Esophagus muscularis mucosa (tissue), 3 donors: ENCODE results near the gene PIK3R6.

Experiments used
- POLR2A ChIP-seq: fragments of 450-650 bp; IDR thresholded peaks from one replicate; pipeline ENCODE4 v1.6.1; 2017; ENCODE audit warnings: antibody characterized with exemption, moderate library complexity, mild to moderate bottlenecking, low read depth
- POLR2AphosphoS5 ChIP-seq, 2 donors: sonication (generic); formaldehyde crosslinking; IDR thresholded peaks; one replicate each; pipeline ENCODE4 v1.6.1; 2017; ENCODE audit warnings: antibody characterized with exemption in 2 of 2
- TF ChIP-seq, protein P1 (sequence below), 3 experiments: fragments of 200-600 bp in 2 of 3; fragments of 450-650 bp in 1 of 3; sonication (generic) in 2 of 3; IDR thresholded peaks; one replicate each; pipeline ENCODE4 v1.5.1; 2017 to 2019; ENCODE audit warnings: antibody characterized with exemption in 3 of 3, mild to moderate bottlenecking in 2 of 3, moderate library complexity in 1 of 3

DNA sequence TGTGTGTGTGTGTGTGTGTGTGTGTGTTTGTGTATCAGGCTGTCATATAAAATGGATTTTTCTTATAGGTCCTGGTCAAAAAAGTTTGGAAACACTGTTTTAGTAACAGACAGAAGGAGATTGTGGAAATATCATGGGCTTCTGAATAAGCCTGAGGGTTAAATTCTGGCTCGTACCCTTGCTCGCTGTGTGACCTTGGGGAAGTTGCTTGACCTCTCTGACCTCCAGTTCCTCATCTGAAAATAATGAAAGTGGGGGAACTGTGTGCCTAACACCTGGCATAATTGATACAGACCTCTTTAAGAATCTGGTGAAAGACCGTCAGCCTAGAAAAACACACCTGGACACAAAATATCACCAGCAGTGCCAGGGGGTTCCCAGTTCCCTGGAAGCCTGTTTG lies 25.6 kb upstream of the PIK3R6 start:
- TF ChIP-seq, protein P1, sequence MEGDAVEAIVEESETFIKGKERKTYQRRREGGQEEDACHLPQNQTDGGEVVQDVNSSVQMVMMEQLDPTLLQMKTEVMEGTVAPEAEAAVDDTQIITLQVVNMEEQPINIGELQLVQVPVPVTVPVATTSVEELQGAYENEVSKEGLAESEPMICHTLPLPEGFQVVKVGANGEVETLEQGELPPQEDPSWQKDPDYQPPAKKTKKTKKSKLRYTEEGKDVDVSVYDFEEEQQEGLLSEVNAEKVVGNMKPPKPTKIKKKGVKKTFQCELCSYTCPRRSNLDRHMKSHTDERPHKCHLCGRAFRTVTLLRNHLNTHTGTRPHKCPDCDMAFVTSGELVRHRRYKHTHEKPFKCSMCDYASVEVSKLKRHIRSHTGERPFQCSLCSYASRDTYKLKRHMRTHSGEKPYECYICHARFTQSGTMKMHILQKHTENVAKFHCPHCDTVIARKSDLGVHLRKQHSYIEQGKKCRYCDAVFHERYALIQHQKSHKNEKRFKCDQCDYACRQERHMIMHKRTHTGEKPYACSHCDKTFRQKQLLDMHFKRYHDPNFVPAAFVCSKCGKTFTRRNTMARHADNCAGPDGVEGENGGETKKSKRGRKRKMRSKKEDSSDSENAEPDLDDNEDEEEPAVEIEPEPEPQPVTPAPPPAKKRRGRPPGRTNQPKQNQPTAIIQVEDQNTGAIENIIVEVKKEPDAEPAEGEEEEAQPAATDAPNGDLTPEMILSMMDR (IDR thresholded peaks at IDR 0.05): no peak
- TF ChIP-seq POLR2AphosphoS5 (IDR thresholded peaks at IDR 0.05): no peak
- no peak for TF ChIP-seq POLR2A
